H9 (cell line): Measurements from ENCODE around the gene IL3. TPM values are rescaled to one million over a fixed set of nuclear protein-coding genes. Genes with fewer than 3 reads are reported as not detected.

Experiments used
- DNase-seq: peaks from one replicate; pipeline ENCODE4 v3.0.0-alpha.2; 2017
- H2AFZ ChIP-seq: one replicate; pipeline ENCODE4 v1.6.1; 2013; ENCODE audit warnings: mild to moderate bottlenecking, low read length, control low read depth, moderate library complexity
- H2AK5ac ChIP-seq: 2 replicates; pipeline ENCODE4 v1.6.1; 2013; ENCODE audit warnings: low read length, control low read depth, mixed read lengths; ENCODE audit not compliant: insufficient read length
- H2BK120ac ChIP-seq: one replicate; pipeline ENCODE4 v1.6.1; 2013; ENCODE audit warnings: low read depth, mild to moderate bottlenecking, low read length, control low read depth, inconsistent platforms; ENCODE audit not compliant: poor library complexity, severe bottlenecking
- H2BK12ac ChIP-seq: 2 replicates; pipeline ENCODE4 v1.6.1; 2013; ENCODE audit warnings: low read length, control low read depth, mixed read lengths, low read depth; ENCODE audit not compliant: insufficient read length
- H2BK15ac ChIP-seq: 2 replicates; pipeline ENCODE4 v1.6.1; 2013; ENCODE audit warnings: low read depth, low read length, control low read depth
- H2BK20ac ChIP-seq: one replicate; pipeline ENCODE4 v1.6.1; 2013; ENCODE audit warnings: low read depth, mild to moderate bottlenecking, low read length, control low read depth, inconsistent platforms; ENCODE audit not compliant: poor library complexity, severe bottlenecking
- H2BK5ac ChIP-seq: 2 replicates; pipeline ENCODE4 v1.6.1; 2013; ENCODE audit warnings: low read length, control low read depth, mixed read lengths; ENCODE audit not compliant: insufficient read length
- H3K14ac ChIP-seq: 2 replicates; pipeline ENCODE4 v1.6.1; 2013; ENCODE audit warnings: low read length, control low read depth; ENCODE audit not compliant: insufficient read depth
- H3K18ac ChIP-seq: 2 replicates; pipeline ENCODE4 v1.6.1; 2013; ENCODE audit warnings: low read depth, mild to moderate bottlenecking, mixed read lengths, low read length, control low read depth; ENCODE audit not compliant: insufficient read length
- H3K23ac ChIP-seq: 2 replicates; pipeline ENCODE4 v1.6.1; 2013; ENCODE audit warnings: low read length, control low read depth, mixed read lengths, low read depth; ENCODE audit not compliant: insufficient read length
- H3K23me2 ChIP-seq: 2 replicates; pipeline ENCODE4 v1.6.1; 2013; ENCODE audit warnings: low read depth, mild to moderate bottlenecking, mixed read lengths, low read length, control low read depth; ENCODE audit not compliant: insufficient read length, poor library complexity, severe bottlenecking
- H3K27ac ChIP-seq: 2 replicates; pipeline ENCODE4 v1.5.1; 2013; ENCODE audit warnings: low read length, control low read depth, mixed read lengths, low read depth; ENCODE audit not compliant: insufficient read length
- H3K27me3 ChIP-seq: 2 replicates; pipeline ENCODE4 v1.6.1; 2013; ENCODE audit warnings: low read length, control low read depth, inconsistent platforms; ENCODE audit not compliant: insufficient read depth
- H3K4ac ChIP-seq: 2 replicates; pipeline ENCODE4 v1.6.1; 2013; ENCODE audit warnings: low read depth, mild to moderate bottlenecking, control low read depth, inconsistent platforms, low read length, moderate library complexity
- H3K4me1 ChIP-seq: 2 replicates; pipeline ENCODE4 v1.6.1; 2013; ENCODE audit warnings: low read length, control low read depth, inconsistent platforms; ENCODE audit not compliant: insufficient read depth
- H3K4me2 ChIP-seq: 2 replicates; pipeline ENCODE4 v1.6.1; 2013; ENCODE audit warnings: low read length, control low read depth, mixed read lengths; ENCODE audit not compliant: insufficient read length, insufficient read depth
- H3K56ac ChIP-seq: 2 replicates; pipeline ENCODE4 v1.6.1; 2013; ENCODE audit warnings: low read depth, mild to moderate bottlenecking, mixed read lengths, low read length, control low read depth; ENCODE audit not compliant: insufficient read length
- H3K79me1 ChIP-seq: 2 replicates; pipeline ENCODE4 v1.6.1; 2013; ENCODE audit warnings: low read depth, mild to moderate bottlenecking, moderate library complexity, low read length, control low read depth, inconsistent platforms; ENCODE audit not compliant: insufficient read depth, poor library complexity, severe bottlenecking
- H3K79me2 ChIP-seq: 2 replicates; pipeline ENCODE4 v1.6.1; 2013; ENCODE audit warnings: low read length, control low read depth, inconsistent platforms; ENCODE audit not compliant: insufficient read depth
- H3K9ac ChIP-seq: 2 replicates; pipeline ENCODE4 v1.6.1; 2013; ENCODE audit warnings: low read length, control low read depth, mixed read lengths; ENCODE audit not compliant: insufficient read length; ENCODE audit errors: extremely low read depth
- H3K9me3 ChIP-seq: one replicate; pipeline ENCODE4 v1.6.1; 2013; ENCODE audit warnings: low read depth, low read length, inconsistent platforms; ENCODE audit not compliant: control insufficient read depth
- H3T11ph ChIP-seq: one replicate; pipeline ENCODE4 v1.6.1; 2013; ENCODE audit warnings: mild to moderate bottlenecking, low read length, control low read depth, inconsistent platforms
- H4K20me1 ChIP-seq: one replicate; pipeline ENCODE4 v1.6.1; 2013; ENCODE audit not compliant: control insufficient read depth, insufficient read length, insufficient read depth
- H4K5ac ChIP-seq: 2 replicates; pipeline ENCODE4 v1.6.1; 2013; ENCODE audit warnings: low read depth, mild to moderate bottlenecking, mixed read lengths, low read length, control low read depth; ENCODE audit not compliant: insufficient read length
- H4K8ac ChIP-seq: replicated peaks from 2 replicates; pipeline ENCODE4 v1.6.1; 2013; ENCODE audit warnings: low read length, control low read depth, mixed read lengths, low read depth; ENCODE audit not compliant: insufficient read length
- H4K91ac ChIP-seq: 2 replicates; pipeline ENCODE4 v1.6.1; 2013; ENCODE audit warnings: low read depth, mild to moderate bottlenecking, moderate library complexity, mixed read lengths, low read length, control low read depth; ENCODE audit not compliant: insufficient read length
- H3K27ac Mint-ChIP-seq, 3 experiments: 2 replicates in 2 of 3; 3 replicates in 1 of 3; pipeline ENCODE4 v1.8.0; 2020 to 2021; ENCODE audit warnings: mixed read lengths in 3 of 3, mild to moderate bottlenecking in 1 of 3, moderate library complexity in 1 of 3
- H3K27me3 Mint-ChIP-seq: 2 replicates; pipeline ENCODE4 v1.8.0; 2021; ENCODE audit warnings: low read depth, mild to moderate bottlenecking, moderate library complexity, mixed read lengths
- H3K36me3 Mint-ChIP-seq, 3 experiments: 2 replicates in 2 of 3; 3 replicates in 1 of 3; pipeline ENCODE4 v1.8.0; 2020 to 2021; ENCODE audit warnings: low read depth in 3 of 3, mixed read lengths in 3 of 3; ENCODE audit not compliant: insufficient read depth in 1 of 3
- H3K4me1 Mint-ChIP-seq, 2 experiments: 2 replicates each; pipeline ENCODE4 v1.8.0; 2020; ENCODE audit warnings: mixed read lengths in 2 of 2
- H3K4me3 Mint-ChIP-seq, 2 experiments: 2 replicates in 1 of 2; 3 replicates in 1 of 2; pipeline ENCODE4 v1.8.0; 2020 to 2021; ENCODE audit warnings: mild to moderate bottlenecking in 2 of 2, mixed read lengths in 2 of 2, moderate library complexity in 1 of 2
- H3K9me3 Mint-ChIP-seq, 2 experiments: 2 replicates in 1 of 2; 3 replicates in 1 of 2; pipeline ENCODE4 v1.8.0; 2020; ENCODE audit warnings: mild to moderate bottlenecking in 2 of 2, mixed read lengths in 2 of 2, moderate library complexity in 1 of 2
- CTCF ChIP-seq: fragments of 200-600 bp; sonication (generic); conservative IDR thresholded peaks from 3 replicates; pipeline ENCODE4 v1.8.0; 2021; ENCODE audit warnings: antibody characterized with exemption, mild to moderate bottlenecking
- WGBS: extraction: QIAGEN DNeasy Blood & Tissue Kit; methylation state at CpG from one replicate; pipeline ENCODE4 v1.1.7; 2013; ENCODE audit warnings: missing lambda C conversion rate, low lambda C conversion rate, mixed read lengths; ENCODE audit not compliant: insufficient read length; ENCODE audit errors: extremely low coverage; 5-methylcytosine and 5-hydroxymethylcytosine counted together
- total RNA-seq: library from RNA; stranded (reverse); gene quantifications from 2 replicates; pipeline ENCODE4 v1.2.1, GENCODE V29; 2021

Gene IL3
- total RNA-seq, 1 experiment from 2014 or later, result not detected

GRCh38 chr5:132056610-132057497 is 3.6 kb upstream of the IL3 start:
- H3K4me1 Mint-ChIP-seq, result peaks cover 5 to 14% of the 10 kb centered on the region in 2 experiments; a peak in 2 of 4 replicates
- Histone ChIP-seq H3K27me3 (no peaks in the 10 kb centered on the region), H2BK15ac (no peak overlapping the region), H4K91ac (no peak overlapping the region), H3K79me1 (no peaks in the 10 kb centered on the region), H3K14ac (no peak overlapping the region; the same call in 1 of the 2 replicates), H3K4me1 (no peaks in the 10 kb centered on the region), H3K23ac (no peak overlapping the region), H3K27ac (no peak overlapping the region), H4K20me1 (no peaks in the 10 kb centered on the region), H3T11ph (no peak overlapping the region), H3K23me2 (no peaks in the 10 kb centered on the region), H3K4me2 (no peak overlapping the region), H2BK120ac (no peak overlapping the region), H2BK20ac (no peak overlapping the region), H2AFZ (no peak overlapping the region), H3K56ac (no peak overlapping the region), H3K4ac (no peak overlapping the region), H3K9me3 (no peaks in the 10 kb centered on the region), H3K18ac (no peak overlapping the region), H3K79me2 (no peaks in the 10 kb centered on the region), H2BK12ac (no peak overlapping the region), H2BK5ac (no peak overlapping the region), H4K8ac (no peak overlapping the region), H4K5ac (no peak overlapping the region), H3K9ac (no peak overlapping the region), H2AK5ac (no peak overlapping the region)
- WGBS, result no CpG with 5 or more reads among the region's 14 CpGs
- DNase-seq, result peak; percentile 11
- peaks cover 3% of the 10 kb centered on the region for H3K27me3 Mint-ChIP-seq
- H3K4me3 Mint-ChIP-seq, result no peak overlapping the region
- H3K9me3 Mint-ChIP-seq, result no peaks in the 10 kb centered on the region
- no peak for TF ChIP-seq CTCF
- H3K36me3 Mint-ChIP-seq, result no peaks in the 10 kb centered on the region
- no peak overlapping the region; a peak in 1 of 7 replicates for H3K27ac Mint-ChIP-seq
